ENCODE data around the gene AGAP2. TPM values are rescaled to one million over a fixed set of nuclear protein-coding genes. Genes with fewer than 3 reads are reported as not detected.
"Not testable (repeated sequence)": the region's sequence is repeated elsewhere in the genome, so short reads cannot be mapped to it uniquely, and the experiment has no call there.

Gene AGAP2
- polyA plus RNA-seq, 1 donor, result 2.9 TPM

DNA sequence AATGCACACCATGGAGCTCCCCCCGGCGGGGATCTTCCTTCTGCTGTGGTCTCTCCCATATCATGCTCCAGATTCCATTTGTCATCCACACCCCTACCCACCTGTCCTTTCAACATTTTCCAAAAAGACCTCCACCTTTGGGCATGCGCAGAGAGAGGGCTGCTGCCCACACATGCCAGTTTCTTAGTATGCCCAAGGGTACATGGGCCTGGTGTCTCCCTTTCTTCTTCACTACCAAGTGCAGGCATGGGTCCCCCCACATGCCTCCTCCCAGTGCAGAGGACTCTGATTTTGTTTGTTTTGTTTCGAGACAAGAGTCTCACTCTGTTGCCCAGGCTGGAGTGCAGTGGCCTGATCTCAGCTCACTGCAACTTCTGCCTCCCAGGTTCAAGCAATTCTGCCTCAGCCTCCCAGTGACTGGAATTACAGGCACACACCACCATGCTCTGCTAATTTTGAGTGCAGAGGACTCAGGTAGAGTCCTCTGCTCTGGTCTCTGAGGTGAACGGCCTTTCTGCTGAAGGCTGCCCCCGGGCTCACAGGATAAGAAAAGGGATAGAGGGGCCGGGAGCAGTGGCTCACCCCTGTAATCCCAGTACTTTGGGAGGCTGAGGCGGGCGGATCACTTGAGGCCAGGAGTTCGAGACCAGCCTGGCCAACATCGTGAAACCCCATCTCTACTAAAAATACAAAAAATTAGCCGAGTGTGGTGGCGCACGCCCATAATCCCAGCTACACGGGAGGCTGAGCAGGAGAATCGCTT is 16.5 kb downstream of the AGAP2 start:
- 94% methylated on average over 3 of the region's 16 CpGs for WGBS (ENCODE audit: insufficient coverage, low lambda C conversion rate)
- H3K36me3 ChIP-seq (ENCODE audit: control insufficient read depth, insufficient read depth, low read length), result peaks cover 42% of the 10 kb centered on the region

DNA sequence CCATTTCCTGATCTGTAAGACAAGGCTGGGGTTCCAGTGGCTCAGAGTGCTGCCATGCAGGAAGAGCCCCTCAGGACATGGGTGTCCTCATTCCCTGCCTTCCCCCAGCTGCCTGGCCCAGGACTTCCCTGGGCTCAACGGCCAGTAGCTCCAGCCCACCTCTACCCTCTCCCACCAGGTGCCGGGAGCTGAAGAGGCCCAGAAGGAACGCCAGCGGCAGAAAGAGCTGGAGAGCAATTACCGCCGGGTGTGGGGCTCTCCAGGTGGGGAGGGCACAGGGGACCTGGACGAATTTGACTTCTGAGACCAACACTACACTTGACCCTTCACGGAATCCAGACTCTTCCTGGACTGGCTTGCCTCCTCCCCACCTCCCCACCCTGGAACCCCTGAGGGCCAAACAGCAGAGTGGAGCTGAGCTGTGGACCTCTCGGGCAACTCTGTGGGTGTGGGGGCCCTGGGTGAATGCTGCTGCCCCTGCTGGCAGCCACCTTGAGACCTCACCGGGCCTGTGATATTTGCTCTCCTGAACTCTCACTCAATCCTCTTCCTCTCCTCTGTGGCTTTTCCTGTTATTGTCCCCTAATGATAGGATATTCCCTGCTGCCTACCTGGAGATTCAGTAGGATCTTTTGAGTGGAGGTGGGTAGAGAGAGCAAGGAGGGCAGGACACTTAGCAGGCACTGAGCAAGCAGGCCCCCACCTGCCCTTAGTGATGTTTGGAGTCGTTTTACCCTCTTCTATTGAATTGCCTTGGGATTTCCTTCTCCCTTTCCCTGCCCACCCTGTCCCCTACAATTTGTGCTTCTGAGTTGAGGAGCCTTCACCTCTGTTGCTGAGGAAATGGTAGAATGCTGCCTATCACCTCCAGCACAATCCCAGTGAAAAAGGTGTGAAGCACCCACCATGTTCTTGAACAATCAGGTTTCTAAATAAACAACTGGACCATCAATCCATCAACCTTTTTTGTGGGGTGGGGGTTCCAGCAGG is 17.6 kb downstream of the AGAP2 start:
- no peak for DNase-seq
- H3K9me3 ChIP-seq (ENCODE audit: control insufficient read depth, low read depth, low read length), result no peaks in the 10 kb centered on the region
- WGBS (ENCODE audit: insufficient coverage, low lambda C conversion rate), result no CpG with 5 or more reads among the region's 11 CpGs
- H3K27ac ChIP-seq (ENCODE audit: low read length), result no peak overlapping the region
- peaks cover 12% of the 10 kb centered on the region for H3K27me3 ChIP-seq (ENCODE audit: control insufficient read depth, insufficient read depth, low read length)
- no peak overlapping the region for H3K4me3 ChIP-seq (ENCODE audit: low read length)
- peaks cover 53% of the 10 kb centered on the region for H3K36me3 ChIP-seq (ENCODE audit: control insufficient read depth, insufficient read depth, low read length)
- H3K4me1 ChIP-seq (ENCODE audit: control insufficient read depth, insufficient read depth, low read length), result no peaks in the 10 kb centered on the region

More for the DNA sequence above, 16.5 kb downstream of the AGAP2 start:
- not testable (repeated sequence) for H3K4me3 ChIP-seq (ENCODE audit: low read length); H3K9me3 ChIP-seq (ENCODE audit: control insufficient read depth, low read depth, low read length); DNase-seq; H3K27ac ChIP-seq (ENCODE audit: low read length); H3K4me1 ChIP-seq (ENCODE audit: control insufficient read depth, insufficient read depth, low read length)
- H3K27me3 ChIP-seq (ENCODE audit: control insufficient read depth, insufficient read depth, low read length), result peaks cover 21% of the 10 kb centered on the region

DNA sequence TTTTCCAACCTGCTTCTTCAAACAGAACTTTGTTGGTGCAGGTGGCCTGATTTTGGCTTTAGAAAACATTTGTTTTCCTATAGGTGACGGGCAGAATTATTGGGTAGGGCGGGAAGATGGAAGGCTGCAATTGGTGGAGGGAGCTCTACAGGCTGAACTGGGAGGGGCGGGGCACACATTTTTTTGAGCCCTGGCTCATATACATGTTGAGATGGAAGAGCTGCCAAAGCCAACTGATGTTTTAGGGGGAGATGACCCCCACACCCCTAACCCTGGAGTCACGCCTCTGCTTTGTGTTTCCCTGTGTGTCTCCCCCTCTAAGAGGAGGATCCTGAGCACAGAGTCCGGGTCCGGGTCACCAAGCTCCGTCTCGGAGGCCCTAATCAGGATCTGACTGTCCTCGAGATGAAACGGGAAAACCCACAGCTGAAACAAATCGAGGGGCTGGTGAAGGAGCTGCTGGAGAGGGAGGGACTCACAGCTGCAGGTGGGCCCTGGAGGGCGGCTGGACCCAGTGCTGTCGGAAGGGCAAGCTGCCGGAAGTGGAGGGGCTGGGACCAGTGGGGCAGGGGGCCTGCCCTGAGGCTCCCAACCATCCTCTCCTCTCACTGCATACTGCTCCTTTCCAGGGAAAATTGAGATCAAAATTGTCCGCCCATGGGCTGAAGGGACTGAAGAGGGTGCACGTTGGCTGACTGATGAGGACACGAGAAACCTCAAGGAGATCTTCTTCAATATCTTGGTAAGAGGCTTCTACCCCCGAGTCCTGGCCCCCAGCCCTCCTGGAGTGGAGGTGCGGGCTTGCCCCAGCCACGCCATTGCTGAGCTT is 18.6 kb downstream of the AGAP2 start:
- no CpG with 5 or more reads among the region's 20 CpGs for WGBS (ENCODE audit: insufficient coverage, low lambda C conversion rate)
- no peak overlapping the region for H3K27ac ChIP-seq (ENCODE audit: low read length)
- no peak overlapping the region for H3K4me3 ChIP-seq (ENCODE audit: low read length)
- H3K27me3 ChIP-seq (ENCODE audit: control insufficient read depth, insufficient read depth, low read length), result peaks cover 7% of the 10 kb centered on the region
- H3K9me3 ChIP-seq (ENCODE audit: control insufficient read depth, low read depth, low read length), result no peaks in the 10 kb centered on the region
- H3K36me3 ChIP-seq (ENCODE audit: control insufficient read depth, insufficient read depth, low read length), result peaks cover 59% of the 10 kb centered on the region
- DNase-seq, result no peak
- no peaks in the 10 kb centered on the region for H3K4me1 ChIP-seq (ENCODE audit: control insufficient read depth, insufficient read depth, low read length)

DNA sequence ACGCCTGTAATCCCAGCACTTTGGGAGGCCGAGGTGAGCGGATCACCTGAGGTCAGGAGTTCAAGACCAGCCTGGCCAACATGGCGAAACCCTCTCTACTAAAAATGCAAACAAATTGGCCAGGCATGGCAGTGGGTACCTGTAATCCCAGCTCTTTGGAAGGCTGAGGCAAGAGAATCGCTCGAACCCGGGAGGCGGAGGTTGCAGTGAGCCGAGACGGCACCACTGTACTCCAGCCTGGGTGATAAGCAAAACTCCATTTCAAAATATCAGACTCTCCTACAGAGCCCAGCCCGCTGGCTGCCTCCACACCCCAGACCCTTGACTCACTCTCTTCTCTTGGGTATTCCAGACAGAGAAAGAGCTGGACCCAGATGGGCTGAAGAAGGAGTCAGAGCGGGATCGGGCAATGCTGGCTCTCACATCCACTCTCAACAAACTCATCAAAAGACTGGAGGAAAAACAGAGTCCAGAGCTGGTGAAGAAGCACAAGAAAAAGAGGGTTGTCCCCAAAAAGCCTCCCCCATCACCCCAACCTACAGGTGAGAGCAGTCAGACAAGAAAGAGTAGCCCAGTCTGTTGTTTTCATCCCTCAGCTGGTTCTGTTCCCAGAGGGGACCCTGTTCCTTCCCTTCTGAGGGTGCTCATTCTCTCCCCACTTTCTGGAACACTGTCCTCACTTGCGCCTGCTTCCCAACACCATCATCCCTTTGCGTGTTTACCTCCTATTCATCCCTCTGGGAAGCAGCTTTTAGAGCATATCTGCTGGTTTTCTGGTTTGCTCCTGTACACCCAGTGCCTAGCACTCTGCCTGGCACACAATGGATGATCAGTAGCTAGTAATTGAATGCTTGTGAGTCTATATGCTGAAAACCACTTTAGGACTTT is 19.7 kb downstream of the AGAP2 start:
- no peak for DNase-seq
- Histone ChIP-seq H3K27me3 (ENCODE audit: control insufficient read depth, insufficient read depth, low read length) (no peaks in the 10 kb centered on the region), H3K4me3 (ENCODE audit: low read length) (no peak overlapping the region), H3K27ac (ENCODE audit: low read length) (no peak overlapping the region), H3K36me3 (ENCODE audit: control insufficient read depth, insufficient read depth, low read length) (peaks cover 63% of the 10 kb centered on the region), H3K4me1 (ENCODE audit: control insufficient read depth, insufficient read depth, low read length) (no peaks in the 10 kb centered on the region), H3K9me3 (ENCODE audit: control insufficient read depth, low read depth, low read length) (no peaks in the 10 kb centered on the region)
- WGBS (ENCODE audit: insufficient coverage, low lambda C conversion rate), result no CpG with 5 or more reads among the region's 15 CpGs

DNA sequence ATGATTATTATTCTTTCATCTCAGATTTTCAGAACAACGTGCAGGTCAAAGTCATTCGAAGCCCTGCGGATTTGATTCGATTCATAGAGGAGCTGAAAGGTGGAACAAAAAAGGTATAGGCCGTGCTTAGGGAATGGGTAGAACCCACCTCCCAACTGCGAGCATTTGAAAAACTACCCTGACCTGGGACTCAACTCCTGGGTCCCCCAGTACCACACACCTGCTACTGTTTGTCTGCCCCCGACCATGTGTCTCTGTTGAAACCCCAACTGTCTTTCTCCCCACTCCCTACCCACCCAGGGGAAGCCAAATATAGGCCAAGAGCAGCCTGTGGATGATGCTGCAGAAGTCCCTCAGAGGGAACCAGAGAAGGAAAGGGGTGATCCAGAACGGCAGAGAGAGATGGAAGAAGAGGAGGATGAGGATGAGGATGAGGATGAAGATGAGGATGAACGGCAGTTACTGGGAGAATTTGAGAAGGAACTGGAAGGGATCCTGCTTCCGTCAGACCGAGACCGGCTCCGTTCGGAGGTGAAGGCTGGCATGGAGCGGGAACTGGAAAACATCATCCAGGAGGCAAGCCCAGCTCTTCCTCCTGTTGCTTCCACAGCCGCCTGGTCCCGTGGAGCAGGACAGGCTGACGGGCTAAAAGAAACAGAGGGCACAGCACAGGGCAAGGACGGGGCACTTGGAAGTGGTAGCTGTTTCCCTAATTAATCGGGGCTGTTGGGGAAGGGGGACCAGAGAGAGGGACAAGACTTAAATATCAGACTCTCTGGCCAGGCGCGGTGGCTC is 20.5 kb downstream of the AGAP2 start:
- Histone ChIP-seq H3K4me3 (ENCODE audit: low read length) (no peak overlapping the region), H3K36me3 (ENCODE audit: control insufficient read depth, insufficient read depth, low read length) (peaks cover 63% of the 10 kb centered on the region), H3K27ac (ENCODE audit: low read length) (no peak overlapping the region), H3K27me3 (ENCODE audit: control insufficient read depth, insufficient read depth, low read length) (no peaks in the 10 kb centered on the region), H3K4me1 (ENCODE audit: control insufficient read depth, insufficient read depth, low read length) (no peaks in the 10 kb centered on the region), H3K9me3 (ENCODE audit: control insufficient read depth, low read depth, low read length) (no peaks in the 10 kb centered on the region)
- WGBS (ENCODE audit: insufficient coverage, low lambda C conversion rate), result 100% methylated on average over 2 of the region's 22 CpGs
- no peak for DNase-seq

DNA sequence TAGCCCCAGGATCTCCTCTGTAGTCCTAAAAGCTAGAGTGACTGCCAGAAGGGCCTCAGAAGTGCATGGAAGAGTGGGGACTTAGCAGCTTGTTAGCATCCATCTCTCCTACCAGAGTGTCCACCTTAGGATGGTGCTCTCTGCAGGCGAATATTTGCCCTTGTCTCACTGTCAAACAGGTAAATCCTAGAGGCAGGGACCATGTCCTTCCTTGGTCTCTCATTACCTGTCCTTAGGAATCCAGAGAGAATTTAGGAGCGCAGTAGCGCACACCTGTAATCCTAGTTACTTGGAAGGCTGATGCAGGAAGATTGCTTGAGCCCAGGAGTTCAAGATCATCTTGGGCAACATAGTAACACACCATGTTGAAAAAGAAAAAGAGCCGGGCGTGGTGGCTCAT is 21.4 kb downstream of the AGAP2 start:
- Histone ChIP-seq H3K4me1 (ENCODE audit: control insufficient read depth, insufficient read depth, low read length) (no peaks in the 10 kb centered on the region), H3K9me3 (ENCODE audit: control insufficient read depth, low read depth, low read length) (no peaks in the 10 kb centered on the region), H3K4me3 (ENCODE audit: low read length) (no peak overlapping the region), H3K27me3 (ENCODE audit: control insufficient read depth, insufficient read depth, low read length) (no peaks in the 10 kb centered on the region), H3K36me3 (ENCODE audit: control insufficient read depth, insufficient read depth, low read length) (peaks cover 68% of the 10 kb centered on the region), H3K27ac (ENCODE audit: low read length) (no peak overlapping the region)
- no peak for DNase-seq
- WGBS (ENCODE audit: insufficient coverage, low lambda C conversion rate), result no CpG with 5 or more reads among the region's 5 CpGs

DNA sequence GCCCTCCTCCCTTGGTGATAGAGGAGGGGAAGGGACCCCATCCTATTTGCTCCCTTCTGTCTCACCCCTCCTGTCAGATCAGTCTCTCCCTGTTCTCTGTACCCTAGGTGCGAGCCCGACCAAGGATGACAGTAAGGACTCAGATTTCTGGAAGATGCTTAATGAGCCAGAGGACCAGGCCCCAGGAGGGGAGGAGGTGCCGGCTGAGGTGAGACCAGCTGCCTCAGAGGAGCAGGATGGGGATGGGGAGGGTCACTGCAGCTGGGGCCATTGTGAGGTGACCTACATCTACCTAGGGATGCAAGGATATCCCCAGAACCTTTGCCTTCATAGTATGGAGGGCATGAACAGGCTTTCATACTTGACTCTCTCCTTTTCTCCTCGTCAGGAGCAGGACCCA is 22.2 kb downstream of the AGAP2 start:
- Histone ChIP-seq H3K27ac (ENCODE audit: low read length) (no peak overlapping the region), H3K36me3 (ENCODE audit: control insufficient read depth, insufficient read depth, low read length) (peaks cover 72% of the 10 kb centered on the region), H3K4me3 (ENCODE audit: low read length) (no peak overlapping the region), H3K9me3 (ENCODE audit: control insufficient read depth, low read depth, low read length) (no peaks in the 10 kb centered on the region), H3K27me3 (ENCODE audit: control insufficient read depth, insufficient read depth, low read length) (no peaks in the 10 kb centered on the region), H3K4me1 (ENCODE audit: control insufficient read depth, insufficient read depth, low read length) (no peaks in the 10 kb centered on the region)
- no CpG with 5 or more reads among the region's 4 CpGs for WGBS (ENCODE audit: insufficient coverage, low lambda C conversion rate)
- DNase-seq, result no peak

DNA sequence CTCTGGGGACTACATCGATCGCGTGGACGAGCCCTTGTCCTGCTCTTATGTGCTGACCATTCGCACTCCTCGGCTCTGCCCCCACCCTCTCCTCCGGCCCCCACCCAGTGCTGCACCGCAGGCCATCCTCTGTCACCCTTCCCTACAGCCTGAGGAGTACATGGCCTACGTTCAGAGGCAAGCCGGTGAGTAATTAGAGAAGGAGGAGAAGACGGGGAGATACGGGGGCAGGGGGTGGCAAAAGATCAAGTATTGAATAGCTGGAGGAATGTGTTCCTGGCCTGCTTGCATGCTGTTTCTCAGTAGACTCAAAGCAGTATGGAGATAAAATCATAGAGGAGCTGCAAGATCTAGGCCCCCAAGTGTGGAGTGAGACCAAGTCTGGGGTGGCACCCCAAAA is 22.8 kb downstream of the AGAP2 start:
- WGBS (ENCODE audit: insufficient coverage, low lambda C conversion rate), result no CpG with 5 or more reads among the region's 12 CpGs
- Histone ChIP-seq H3K9me3 (ENCODE audit: control insufficient read depth, low read depth, low read length) (no peaks in the 10 kb centered on the region), H3K4me3 (ENCODE audit: low read length) (no peak overlapping the region), H3K36me3 (ENCODE audit: control insufficient read depth, insufficient read depth, low read length) (peaks cover 68% of the 10 kb centered on the region), H3K27ac (ENCODE audit: low read length) (no peak overlapping the region), H3K27me3 (ENCODE audit: control insufficient read depth, insufficient read depth, low read length) (no peaks in the 10 kb centered on the region), H3K4me1 (ENCODE audit: control insufficient read depth, insufficient read depth, low read length) (no peaks in the 10 kb centered on the region)
- no peak for DNase-seq

Data from large intestine (tissue), 3 donors.